HCT116 (cell line): Measurements from ENCODE around the gene SH3BP4. TPM values are rescaled to one million over a fixed set of nuclear protein-coding genes. Genes with fewer than 3 reads are reported as not detected.

Experiments
- ATAC-seq: fragments of 200-7000 bp; cut with Tn5 transposase; 2 replicates; pipeline ENCODE4 v1.9.1; 2020; ENCODE audit warnings: mild to moderate bottlenecking, moderate library complexity
- BruUV-seq: library from RNA; stranded (reverse); fragments of 400-500 nt; replicated peaks from 2 replicates; lab custom pipeline; 2021; lab: Mats Ljungman, UMichigan
- CTCF ChIA-PET: fragments of 300-600 bp; sonication (Branson Sonifier 250); formaldehyde crosslinking; loops from one replicate; lab custom pipeline; 2021; ENCODE audit warnings: antibody characterized with exemption; lab: Charles Lee
- POLR2A ChIA-PET: fragments of 300-600, 350-600 bp; sonication (Branson Sonifier 250); formaldehyde crosslinking; loops from one replicate; lab custom pipeline; 2021; ENCODE audit warnings: antibody characterized with exemption; lab: Charles Lee
- RAD21 ChIA-PET, 2 experiments: fragments of 300-600 bp; sonication (Branson Sonifier 250); formaldehyde crosslinking; loops; one replicate each; lab custom pipeline; 2023; ENCODE audit warnings: low total read pairs in 2 of 2; ENCODE audit not compliant: uncharacterized antibody in 2 of 2, unreplicated experiment in 2 of 2, low non-redundant PET in 1 of 2; lab: Charles Lee
- DNase-seq: peaks from one replicate; pipeline ENCODE4 v3.0.0-alpha.2; 2010; ENCODE audit warnings: low read depth, low spot score
- H2AFZ ChIP-seq: fragments of 200-600 bp; shearing (Covaris generic), sonication (generic); 2 replicates; pipeline ENCODE4 v1.6.1; 2017; ENCODE audit warnings: low read depth, mixed run types, mixed read lengths, antibody characterized with exemption, low read length; ENCODE audit not compliant: poor library complexity, severe bottlenecking
- H3K27ac ChIP-seq: 2 replicates; pipeline ENCODE4 v1.5.1; 2012; ENCODE audit warnings: low read depth, low read length
- H3K27me3 ChIP-seq: fragments of 200-600 bp; sonication (generic); 2 replicates; pipeline ENCODE4 v1.6.1; 2016; ENCODE audit warnings: mixed run types, low read length, mixed read lengths; ENCODE audit not compliant: insufficient read depth
- H3K36me3 ChIP-seq, 2 experiments: fragments of 200-500 bp in 1 of 2; fragments of 200-600 bp in 1 of 2; sonication (Bioruptor generic) in 1 of 2; sonication (generic) in 1 of 2; 2 replicates each; pipeline versions ENCODE4 v1.5.1 to v1.6.1; 2014 to 2016; ENCODE audit warnings: low read length in 2 of 2, inconsistent platforms in 1 of 2, mixed read lengths in 1 of 2, mixed run types in 1 of 2; ENCODE audit not compliant: insufficient read depth in 2 of 2, control insufficient read depth in 1 of 2
- H3K4me1 ChIP-seq, 2 experiments: fragments of 200-600 bp in 1 of 2; sonication (generic) in 1 of 2; 2 replicates each; pipeline versions ENCODE4 v1.5.1 to v1.6.1; 2012 to 2017; ENCODE audit warnings: low read length in 2 of 2, inconsistent platforms in 1 of 2, mild to moderate bottlenecking in 1 of 2, mixed read lengths in 1 of 2, mixed run types in 1 of 2, moderate library complexity in 1 of 2; ENCODE audit not compliant: insufficient read depth in 2 of 2, control insufficient read depth in 1 of 2
- H3K4me2 ChIP-seq: fragments of 200-600 bp; sonication (generic); 2 replicates; pipeline ENCODE4 v1.6.1; 2017; ENCODE audit warnings: mixed run types, low read length, mixed read lengths
- H3K4me3 ChIP-seq, 2 experiments: fragments of 200-600 bp in 1 of 2; sonication (generic) in 1 of 2; replicated peaks in 1 of 2; 2 replicates each; pipeline ENCODE4 v1.5.1; 2011 to 2016; ENCODE audit warnings: low read length in 2 of 2, control low read depth in 1 of 2, low read depth in 1 of 2, mild to moderate bottlenecking in 1 of 2, mixed read lengths in 1 of 2, mixed run types in 1 of 2
- H3K79me2 ChIP-seq: fragments of 200-600 bp; sonication (generic); 2 replicates; pipeline ENCODE4 v1.6.1; 2017; ENCODE audit warnings: mild to moderate bottlenecking, mixed run types, low read length, moderate library complexity, mixed read lengths; ENCODE audit not compliant: insufficient read depth
- H3K9ac ChIP-seq: fragments of 200-600 bp; sonication (generic); 2 replicates; pipeline ENCODE4 v1.6.1; 2016; ENCODE audit warnings: low read length, mixed read lengths
- H3K9me2 ChIP-seq: fragments of 200-600 bp; sonication (generic), shearing (Covaris generic); 2 replicates; pipeline ENCODE4 v1.6.1; 2017; ENCODE audit warnings: mixed run types, mild to moderate bottlenecking, moderate library complexity; ENCODE audit not compliant: insufficient read depth
- H3K9me3 ChIP-seq, 2 experiments: fragments of 200-500 bp in 1 of 2; fragments of 200-600 bp in 1 of 2; sonication (Bioruptor generic) in 1 of 2; sonication (generic) in 1 of 2; 2 replicates each; pipeline ENCODE4 v1.6.1; 2014 to 2017; ENCODE audit warnings: low read length in 2 of 2, mixed read lengths in 2 of 2, inconsistent platforms in 1 of 2, low read depth in 1 of 2, mild to moderate bottlenecking in 1 of 2, mixed run types in 1 of 2, moderate library complexity in 1 of 2; ENCODE audit not compliant: control insufficient read depth in 1 of 2, insufficient read depth in 1 of 2
- H4K20me1 ChIP-seq: fragments of 200-600 bp; sonication (generic), shearing (Covaris generic); 2 replicates; pipeline ENCODE4 v1.6.1; 2017; ENCODE audit warnings: mixed run types, mild to moderate bottlenecking, moderate library complexity; ENCODE audit not compliant: insufficient read depth
- CBX3 ChIP-seq: IDR thresholded peaks from 2 replicates; pipeline ENCODE4 v1.6.1; 2012; ENCODE audit warnings: low read depth
- CTCF ChIP-seq, 3 experiments: fragments of 200-600 bp in 1 of 3; sonication (generic) in 1 of 3; IDR thresholded peaks in 2 of 3; conservative IDR thresholded peaks in 1 of 3; 2 replicates each; pipeline ENCODE4 v1.5.1; 2012 to 2017; ENCODE audit warnings: low read depth in 2 of 3, low read length in 2 of 3, antibody characterized with exemption in 1 of 3, borderline replicate concordance in 1 of 3, control low read depth in 1 of 3, mild to moderate bottlenecking in 1 of 3, mixed read lengths in 1 of 3, mixed run types in 1 of 3, moderate library complexity in 1 of 3; ENCODE audit not compliant: insufficient read depth in 1 of 3
- ELF1 ChIP-seq: IDR thresholded peaks from 2 replicates; pipeline ENCODE4 v1.6.1; 2012; ENCODE audit warnings: low read depth, borderline replicate concordance
- EZH2 ChIP-seq: fragments of 200-600 bp; sonication (generic); IDR thresholded peaks from 2 replicates; pipeline ENCODE4 v1.6.1; 2017; ENCODE audit warnings: antibody characterized with exemption, mixed run types
- EZH2phosphoT487 ChIP-seq: fragments of 200-600 bp; IDR thresholded peaks from 2 replicates; pipeline ENCODE4 v1.6.1; 2018; ENCODE audit warnings: antibody characterized with exemption, borderline replicate concordance
- FOSL1 ChIP-seq: IDR thresholded peaks from 2 replicates; pipeline ENCODE4 v1.6.1; 2012; ENCODE audit warnings: low read depth
- JUND ChIP-seq: IDR thresholded peaks from 2 replicates; pipeline ENCODE4 v1.6.1; 2012
- MAX ChIP-seq: IDR thresholded peaks from 2 replicates; pipeline ENCODE4 v1.6.1; 2012
- POLR2A ChIP-seq: IDR thresholded peaks from 2 replicates; pipeline ENCODE4 v1.7.0; 2011; ENCODE audit warnings: borderline replicate concordance; ENCODE audit not compliant: insufficient read depth, insufficient read length; ENCODE audit errors: extremely low read depth
- RAD21 ChIP-seq: IDR thresholded peaks from 2 replicates; pipeline ENCODE4 v1.6.1; 2012; ENCODE audit warnings: low read depth, mild to moderate bottlenecking
- REST ChIP-seq: IDR thresholded peaks from 2 replicates; pipeline ENCODE4 v1.6.1; 2012; ENCODE audit warnings: low read depth
- SP1 ChIP-seq: IDR thresholded peaks from 2 replicates; pipeline ENCODE4 v1.6.1; 2012; ENCODE audit warnings: low read depth
- SRF ChIP-seq: IDR thresholded peaks from 2 replicates; pipeline ENCODE4 v1.6.1; 2012; ENCODE audit warnings: low read depth
- TCF7L2 ChIP-seq: IDR thresholded peaks from 2 replicates; pipeline ENCODE4 v1.7.0; 2011; ENCODE audit warnings: borderline replicate concordance, inconsistent platforms; ENCODE audit not compliant: insufficient read depth, insufficient read length; ENCODE audit errors: extremely low read depth
- YY1 ChIP-seq: IDR thresholded peaks from 2 replicates; pipeline ENCODE4 v1.6.1; 2011; ENCODE audit warnings: low read length, low read depth, moderate library complexity, mild to moderate bottlenecking; ENCODE audit not compliant: insufficient replicate concordance; ENCODE audit errors: extremely low read depth
- ZBTB33 ChIP-seq: IDR thresholded peaks from 2 replicates; pipeline ENCODE4 v1.6.1; 2011; ENCODE audit warnings: mild to moderate bottlenecking, low read length, moderate library complexity; ENCODE audit not compliant: insufficient replicate concordance; ENCODE audit errors: extremely low read depth
- ZFX ChIP-seq: fragments of 450-650 bp; IDR thresholded peaks from 2 replicates; pipeline ENCODE4 v1.6.1; 2017
- ZNF274 ChIP-seq: fragments of 200-500 bp; sonication (Bioruptor generic); IDR thresholded peaks from 2 replicates; pipeline ENCODE4 v1.6.1; 2014; ENCODE audit warnings: mild to moderate bottlenecking, low read depth, low read length, inconsistent platforms
- intact Hi-C: fragments of 100-400 bp; cut with micrococcal nuclease; formaldehyde crosslinking; loops from 2 replicates; pipeline ENCODE4 v1.10.0; 2022
- total RNA-seq: library from RNA; stranded (reverse); gene quantifications from one replicate; pipeline ENCODE4 v1.2.1, GENCODE V29; 2021; ENCODE audit not compliant: unreplicated experiment

The SH3BP4 gene
- total RNA-seq, 1 experiment from 2014 or later, result 32.9 TPM

GRCh38 chr2:235066490-235066889, 114.7 kb downstream of the SH3BP4 start:
- H4K20me1 ChIP-seq, result no peaks in the 10 kb centered on the region
- peaks cover 0 to 4% of the 10 kb centered on the region in 2 experiments; a peak in 1 of 4 replicates for H3K4me1 ChIP-seq
- ATAC-seq (no peak), DNase-seq (no peak)
- RAD21 ChIA-PET, result no interaction called here
- no peaks in the 10 kb centered on the region for H3K79me2 ChIP-seq
- H3K9ac ChIP-seq, result no peak overlapping the region
- H3K36me3 ChIP-seq, result no peaks in the 10 kb centered on the region
- H3K9me3 ChIP-seq, result no peaks in the 10 kb centered on the region
- TF ChIP-seq YY1 (no peak), CBX3 (no peak), FOSL1 (no peak), SRF (no peak), CTCF (IDR thresholded peaks at IDR 0.05 in 2 of 3, conservative IDR thresholded peaks at IDR 0.05 in 1 of 3; ENCODE audit: borderline replicate concordance in 1 of 3, insufficient read depth in 1 of 3, low read depth in 2 of 3, low read length in 2 of 3) (no peak), ZNF274 (no peak), TCF7L2 (no peak), POLR2A (no peak), ELF1 (no peak), EZH2phosphoT487 (no peak), MAX (no peak), ZBTB33 (no peak), REST (no peak), JUND (no peak), EZH2 (no peak), SP1 (no peak), RAD21 (no peak), ZFX (no peak)
- intact Hi-C loops, result no loop called here
- no peak overlapping the region for H3K4me3 ChIP-seq
- no peaks in the 10 kb centered on the region for H3K9me2 ChIP-seq
- no peak overlapping the region for H3K4me2 ChIP-seq
- BruUV-seq, result no TSS peak
- H3K27me3 ChIP-seq, result no peaks in the 10 kb centered on the region
- CTCF ChIA-PET, result no interaction called here
- H3K27ac ChIP-seq, result no peak overlapping the region
- POLR2A ChIA-PET, result no interaction called here
- no peak overlapping the region for H2AFZ ChIP-seq
